Osteoblast (primary cell): ENCODE data around the gene HDAC11. TPM values are rescaled to one million over a fixed set of nuclear protein-coding genes. Genes with fewer than 3 reads are reported as not detected.
A peak's percentile ranks its signal among the peaks of the same experiment; 100 is the strongest.

Experiments
- DNase-seq: peaks from one replicate; pipeline ENCODE4 v3.0.0; 2011; ENCODE audit warnings: low spot score, mixed read lengths; ENCODE audit not compliant: insufficient read length; ENCODE audit errors: missing footprints
- H2AFZ ChIP-seq: 2 replicates; pipeline ENCODE4 v1.6.0; 2011; ENCODE audit warnings: mild to moderate bottlenecking, low read length
- H3K27ac ChIP-seq: 2 replicates; pipeline ENCODE4 v1.5.1; 2011; ENCODE audit warnings: mild to moderate bottlenecking, low read depth, low read length, moderate library complexity
- H3K27me3 ChIP-seq: 2 replicates; pipeline ENCODE4 v1.6.0; 2012; ENCODE audit warnings: mild to moderate bottlenecking, control low read depth, inconsistent platforms, low read length, moderate library complexity; ENCODE audit not compliant: insufficient read depth
- H3K36me3 ChIP-seq: 2 replicates; pipeline ENCODE4 v1.5.1; 2011; ENCODE audit warnings: mild to moderate bottlenecking, low read length, control low read depth, moderate library complexity; ENCODE audit not compliant: insufficient read depth
- H3K4me1 ChIP-seq: 2 replicates; pipeline ENCODE4 v1.5.1; 2011; ENCODE audit warnings: mild to moderate bottlenecking, low read length, control low read depth, moderate library complexity; ENCODE audit not compliant: insufficient read depth
- H3K4me2 ChIP-seq: 2 replicates; pipeline ENCODE4 v1.6.0; 2011; ENCODE audit warnings: mild to moderate bottlenecking, low read length; ENCODE audit not compliant: insufficient read depth
- H3K4me3 ChIP-seq: fragments of 200-600 bp; sonication (generic); 3 replicates; pipeline ENCODE4 v1.5.1; 2012; ENCODE audit warnings: mild to moderate bottlenecking, low read length, inconsistent platforms; ENCODE audit not compliant: insufficient read depth
- H3K79me2 ChIP-seq: 2 replicates; pipeline ENCODE4 v1.6.0; 2012; ENCODE audit warnings: mild to moderate bottlenecking, low read length, control low read depth, inconsistent platforms; ENCODE audit not compliant: insufficient read depth
- H3K9me3 ChIP-seq: 2 replicates; pipeline ENCODE4 v1.5.1; 2011; ENCODE audit warnings: low read depth, low read length, control low read depth
- H4K20me1 ChIP-seq: 2 replicates; pipeline ENCODE4 v1.6.0; 2012; ENCODE audit warnings: mild to moderate bottlenecking, low read length, control low read depth; ENCODE audit not compliant: insufficient read depth
- CTCF ChIP-seq: IDR thresholded peaks from 2 replicates; pipeline ENCODE4 v1.5.1; 2011; ENCODE audit warnings: mild to moderate bottlenecking, low read depth, low read length, moderate library complexity; ENCODE audit errors: extremely low read depth
- total RNA-seq: library from RNA; depleted of rRNA; stranded (reverse); fragments of >200 nt; gene quantifications from 2 replicates; pipeline ENCODE4 v1.2.3, GENCODE V29; 2012

HDAC11 gene
- total RNA-seq, 1 donor: 11.2 TPM

GRCh38 chr3:13533885-13534301, 53.8 kb downstream of the HDAC11 start:
- no peak for TF ChIP-seq CTCF
- Histone ChIP-seq H3K9me3 (no peaks in the 10 kb centered on the region), H3K4me1 (peaks cover 31% of the 10 kb centered on the region), H3K27ac (no peak overlapping the region), H3K27me3 (peaks cover 2% of the 10 kb centered on the region), H4K20me1 (no peaks in the 10 kb centered on the region), H2AFZ (no peak overlapping the region), H3K4me3 (no peak overlapping the region), H3K79me2 (no peaks in the 10 kb centered on the region), H3K4me2 (no peak overlapping the region), H3K36me3 (no peaks in the 10 kb centered on the region)
- peak; percentile 13 for DNase-seq

- H3K4me1 ChIP-seq: peaks cover 39% of the 10 kb centered on the region
- H3K27ac ChIP-seq: no peak overlapping the region
- no peaks in the 10 kb centered on the region for H3K9me3 ChIP-seq
- peak overlapping the region; percentile 61 for H3K4me2 ChIP-seq
- no peaks in the 10 kb centered on the region for H3K36me3 ChIP-seq
- H4K20me1 ChIP-seq: no peaks in the 10 kb centered on the region
- H3K79me2 ChIP-seq: no peaks in the 10 kb centered on the region
- DNase-seq: no peak
- peaks cover 2% of the 10 kb centered on the region for H3K27me3 ChIP-seq
- TF ChIP-seq CTCF: no peak
- H2AFZ ChIP-seq: peak overlapping the region; percentile 75
- H3K4me3 ChIP-seq: no peak overlapping the region
Observed at GRCh38 chr3:13535526-13535875, 55.4 kb downstream of the HDAC11 start.

GRCh38 chr3:13535905-13536304, 55.8 kb downstream of the HDAC11 start:
- Histone ChIP-seq H3K4me3 (no peak overlapping the region), H2AFZ (peak overlapping the region; percentile 75), H3K36me3 (no peaks in the 10 kb centered on the region), H3K4me2 (no peak overlapping the region), H3K9me3 (no peaks in the 10 kb centered on the region), H3K4me1 (peaks cover 39% of the 10 kb centered on the region), H4K20me1 (no peaks in the 10 kb centered on the region), H3K79me2 (no peaks in the 10 kb centered on the region), H3K27me3 (peaks cover 2% of the 10 kb centered on the region), H3K27ac (no peak overlapping the region)
- TF ChIP-seq CTCF: no peak
- DNase-seq: no peak

GRCh38 chr3:13536432-13536831, 56.3 kb downstream of the HDAC11 start:
- Histone ChIP-seq H2AFZ (peak overlapping the region; percentile 43), H3K27ac (peak overlapping the region; percentile 92), H3K27me3 (peaks cover 2% of the 10 kb centered on the region), H3K4me1 (peaks cover 42% of the 10 kb centered on the region), H3K79me2 (no peaks in the 10 kb centered on the region), H4K20me1 (no peaks in the 10 kb centered on the region), H3K9me3 (peaks cover 2% of the 10 kb centered on the region), H3K4me3 (no peak overlapping the region), H3K4me2 (no peak overlapping the region), H3K36me3 (no peaks in the 10 kb centered on the region)
- DNase-seq: peak; percentile 43
- no peak for TF ChIP-seq CTCF
